HL-60 (cell line): Measurements from ENCODE around the gene FBXO11.

Source experiments
- GABPA ChIP-seq: IDR thresholded peaks from 2 replicates; pipeline ENCODE4 v1.6.1; 2012; ENCODE audit warnings: low read depth
- POLR2AphosphoS5 ChIP-seq: IDR thresholded peaks from 2 replicates; pipeline ENCODE4 v1.6.1; 2012; ENCODE audit warnings: low read depth
- SPI1 ChIP-seq: IDR thresholded peaks from 2 replicates; pipeline ENCODE4 v1.6.1; 2012; ENCODE audit warnings: low read depth, mild to moderate bottlenecking, borderline replicate concordance
- TF ChIP-seq, protein P1 (sequence below): IDR thresholded peaks from one replicate; pipeline ENCODE4 v1.5.1; 2011; ENCODE audit warnings: low read length, control low read depth, inconsistent platforms; ENCODE audit not compliant: insufficient read depth
- TF ChIP-seq, protein P2 (sequence below): IDR thresholded peaks from 2 replicates; pipeline ENCODE4 v1.6.1; 2012; ENCODE audit warnings: low read depth; ENCODE audit not compliant: insufficient replicate concordance

DNA sequence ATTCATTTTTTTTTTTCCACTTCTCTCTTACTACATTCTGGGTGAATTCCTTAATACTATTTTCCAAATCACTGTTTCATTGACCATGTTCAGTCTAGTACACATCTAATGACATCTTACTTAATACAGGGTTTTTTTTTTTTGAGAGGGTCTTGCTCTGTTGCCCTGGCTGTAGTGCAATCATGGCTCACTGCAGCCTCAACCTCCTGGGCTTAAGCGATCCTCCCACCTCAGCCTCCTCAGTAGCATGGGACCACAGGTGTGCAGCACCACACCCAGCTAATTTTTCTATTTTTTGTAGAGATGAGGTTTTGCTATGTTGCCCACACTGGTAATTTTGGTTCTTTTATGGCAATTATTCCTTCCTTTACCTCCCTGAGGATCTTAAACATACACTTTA, 29.4 kb downstream of the FBXO11 start:
- TF ChIP-seq, protein P1, sequence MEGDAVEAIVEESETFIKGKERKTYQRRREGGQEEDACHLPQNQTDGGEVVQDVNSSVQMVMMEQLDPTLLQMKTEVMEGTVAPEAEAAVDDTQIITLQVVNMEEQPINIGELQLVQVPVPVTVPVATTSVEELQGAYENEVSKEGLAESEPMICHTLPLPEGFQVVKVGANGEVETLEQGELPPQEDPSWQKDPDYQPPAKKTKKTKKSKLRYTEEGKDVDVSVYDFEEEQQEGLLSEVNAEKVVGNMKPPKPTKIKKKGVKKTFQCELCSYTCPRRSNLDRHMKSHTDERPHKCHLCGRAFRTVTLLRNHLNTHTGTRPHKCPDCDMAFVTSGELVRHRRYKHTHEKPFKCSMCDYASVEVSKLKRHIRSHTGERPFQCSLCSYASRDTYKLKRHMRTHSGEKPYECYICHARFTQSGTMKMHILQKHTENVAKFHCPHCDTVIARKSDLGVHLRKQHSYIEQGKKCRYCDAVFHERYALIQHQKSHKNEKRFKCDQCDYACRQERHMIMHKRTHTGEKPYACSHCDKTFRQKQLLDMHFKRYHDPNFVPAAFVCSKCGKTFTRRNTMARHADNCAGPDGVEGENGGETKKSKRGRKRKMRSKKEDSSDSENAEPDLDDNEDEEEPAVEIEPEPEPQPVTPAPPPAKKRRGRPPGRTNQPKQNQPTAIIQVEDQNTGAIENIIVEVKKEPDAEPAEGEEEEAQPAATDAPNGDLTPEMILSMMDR, result no peak
- TF ChIP-seq POLR2AphosphoS5, result no peak
- TF ChIP-seq, protein P2, sequence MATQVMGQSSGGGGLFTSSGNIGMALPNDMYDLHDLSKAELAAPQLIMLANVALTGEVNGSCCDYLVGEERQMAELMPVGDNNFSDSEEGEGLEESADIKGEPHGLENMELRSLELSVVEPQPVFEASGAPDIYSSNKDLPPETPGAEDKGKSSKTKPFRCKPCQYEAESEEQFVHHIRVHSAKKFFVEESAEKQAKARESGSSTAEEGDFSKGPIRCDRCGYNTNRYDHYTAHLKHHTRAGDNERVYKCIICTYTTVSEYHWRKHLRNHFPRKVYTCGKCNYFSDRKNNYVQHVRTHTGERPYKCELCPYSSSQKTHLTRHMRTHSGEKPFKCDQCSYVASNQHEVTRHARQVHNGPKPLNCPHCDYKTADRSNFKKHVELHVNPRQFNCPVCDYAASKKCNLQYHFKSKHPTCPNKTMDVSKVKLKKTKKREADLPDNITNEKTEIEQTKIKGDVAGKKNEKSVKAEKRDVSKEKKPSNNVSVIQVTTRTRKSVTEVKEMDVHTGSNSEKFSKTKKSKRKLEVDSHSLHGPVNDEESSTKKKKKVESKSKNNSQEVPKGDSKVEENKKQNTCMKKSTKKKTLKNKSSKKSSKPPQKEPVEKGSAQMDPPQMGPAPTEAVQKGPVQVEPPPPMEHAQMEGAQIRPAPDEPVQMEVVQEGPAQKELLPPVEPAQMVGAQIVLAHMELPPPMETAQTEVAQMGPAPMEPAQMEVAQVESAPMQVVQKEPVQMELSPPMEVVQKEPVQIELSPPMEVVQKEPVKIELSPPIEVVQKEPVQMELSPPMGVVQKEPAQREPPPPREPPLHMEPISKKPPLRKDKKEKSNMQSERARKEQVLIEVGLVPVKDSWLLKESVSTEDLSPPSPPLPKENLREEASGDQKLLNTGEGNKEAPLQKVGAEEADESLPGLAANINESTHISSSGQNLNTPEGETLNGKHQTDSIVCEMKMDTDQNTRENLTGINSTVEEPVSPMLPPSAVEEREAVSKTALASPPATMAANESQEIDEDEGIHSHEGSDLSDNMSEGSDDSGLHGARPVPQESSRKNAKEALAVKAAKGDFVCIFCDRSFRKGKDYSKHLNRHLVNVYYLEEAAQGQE, result no peak
- no peak for TF ChIP-seq GABPA
- no peak for TF ChIP-seq SPI1
